Kasumi-1 (cell line): ENCODE data around the gene MYO1C.
A peak's percentile ranks its signal among the peaks of the same experiment; 100 is the strongest.
"Not testable (repeated sequence)": the region's sequence is repeated elsewhere in the genome, so short reads cannot be mapped to it uniquely, and the experiment has no call there.

ENCODE experiments used
- DNase-seq, 2 experiments: peaks; one replicate each; lab custom pipeline; 2025; lab: John Stamatoyannopoulos, UW

Gene MYO1C

DNA sequence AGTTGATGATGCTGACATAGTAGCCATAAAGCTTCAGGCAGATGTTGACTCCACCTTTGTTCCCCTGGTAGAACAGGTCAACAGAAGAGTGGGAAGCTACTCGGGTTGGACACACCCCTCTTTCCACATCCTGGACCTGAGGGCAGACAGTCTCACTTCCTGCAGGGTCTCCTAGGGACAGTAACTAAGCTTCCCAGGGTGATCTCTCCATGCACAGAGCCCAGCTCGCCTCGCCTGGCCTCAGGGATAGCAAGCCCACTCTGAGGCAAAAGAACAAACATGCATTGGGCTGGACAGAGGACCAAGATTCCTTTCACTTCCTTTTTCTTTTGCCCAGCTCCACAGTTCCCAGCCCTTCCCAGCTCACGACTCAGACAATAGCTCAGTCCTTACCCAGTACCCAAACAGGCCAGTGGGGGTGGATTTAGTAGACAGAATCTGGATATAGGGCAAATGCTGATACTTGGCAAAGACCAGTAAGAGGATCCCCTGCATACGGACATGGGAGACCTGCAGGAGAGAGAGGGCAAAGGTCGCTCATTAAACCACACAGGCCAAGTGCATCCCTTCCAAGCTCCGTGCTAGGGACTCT, 16.9 kb upstream of the MYO1C start:
- DNase-seq: no peak

- DNase-seq: not testable (repeated sequence)
Measured at GRCh38 chr17:1508709-1509108, 16.2 kb upstream of the MYO1C start.

DNA sequence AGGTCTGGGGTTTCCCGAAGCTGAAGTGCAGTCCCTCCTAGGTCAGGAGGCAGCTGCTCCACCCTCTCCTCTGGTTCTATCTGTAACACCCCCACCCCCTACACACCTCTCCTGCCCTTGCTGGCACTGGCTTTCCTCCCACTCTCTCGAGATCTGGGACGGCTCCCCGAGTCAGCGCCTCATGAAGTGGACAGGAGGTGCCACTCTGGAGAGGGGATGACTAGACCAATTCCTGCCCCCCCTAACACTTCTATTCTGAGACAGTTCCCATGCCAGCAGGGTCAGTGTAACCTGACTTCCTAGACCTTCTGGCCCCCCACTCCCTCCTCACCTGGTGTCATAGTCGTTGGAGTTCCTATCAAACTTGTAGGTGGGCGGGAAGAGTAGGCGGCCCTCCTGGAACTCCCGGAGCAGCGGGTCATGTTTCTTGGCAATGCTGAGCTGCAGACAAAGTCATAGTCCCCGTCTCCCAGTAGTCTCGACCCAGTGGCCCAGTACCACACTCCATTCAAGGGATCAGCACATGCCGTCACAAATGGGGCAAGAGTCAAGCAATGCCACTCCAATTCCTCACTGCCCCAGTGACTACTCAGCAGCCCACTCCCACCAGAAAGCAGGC, 14.3 kb upstream of the MYO1C start:
- no peak for DNase-seq

DNA sequence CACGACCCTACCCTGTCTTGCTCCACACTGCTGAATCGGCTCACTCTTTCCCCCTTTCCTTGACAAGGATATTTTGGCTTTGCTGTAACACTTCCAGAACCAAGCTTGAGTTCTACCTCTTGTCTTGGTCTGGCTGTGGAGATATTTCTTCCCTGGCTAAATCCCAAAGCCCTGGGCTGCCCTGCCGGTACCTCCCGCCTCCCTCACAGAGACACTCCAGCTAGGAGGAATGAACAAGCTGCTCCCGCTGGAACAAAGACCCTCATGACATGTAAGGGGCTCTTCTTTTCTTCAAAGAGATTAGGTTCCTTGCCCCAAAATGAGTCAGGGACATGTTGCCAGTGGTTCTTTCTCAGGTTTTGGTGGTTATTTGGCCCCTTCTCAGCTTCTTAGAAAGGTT, 13.1 kb upstream of the MYO1C start:
- no peak for DNase-seq

- DNase-seq: no peak
Measured at GRCh38 chr17:1504866-1505265, 12.4 kb upstream of the MYO1C start.

DNA sequence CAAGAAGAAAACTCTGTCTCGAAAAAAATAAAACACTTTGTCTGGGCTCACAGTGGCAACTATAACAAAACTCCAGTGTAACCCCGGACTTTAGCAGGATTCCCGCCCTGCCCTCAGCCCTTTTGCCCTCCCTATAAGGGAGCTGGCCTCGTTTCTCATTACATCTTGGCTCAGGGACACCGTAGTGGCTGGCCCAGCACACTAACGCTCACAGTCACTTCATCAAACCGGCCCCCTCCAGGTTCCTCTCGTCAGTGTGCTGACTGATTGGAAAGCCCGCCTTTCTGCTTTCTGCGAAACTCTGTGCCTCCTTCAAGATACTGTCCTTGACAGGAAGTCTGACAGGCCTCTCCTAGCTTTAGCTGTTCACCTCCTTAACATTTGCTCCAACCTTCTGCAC, 11.2 kb upstream of the MYO1C start:
- no peak for DNase-seq

GRCh38 chr17:1498869-1499268, 6.4 kb upstream of the MYO1C start:
- DNase-seq: no peak

GRCh38 chr17:1498233-1498632, 5.7 kb upstream of the MYO1C start:
- no peak for DNase-seq

GRCh38 chr17:1497831-1498230, 5.3 kb upstream of the MYO1C start:
- DNase-seq: no peak

DNA sequence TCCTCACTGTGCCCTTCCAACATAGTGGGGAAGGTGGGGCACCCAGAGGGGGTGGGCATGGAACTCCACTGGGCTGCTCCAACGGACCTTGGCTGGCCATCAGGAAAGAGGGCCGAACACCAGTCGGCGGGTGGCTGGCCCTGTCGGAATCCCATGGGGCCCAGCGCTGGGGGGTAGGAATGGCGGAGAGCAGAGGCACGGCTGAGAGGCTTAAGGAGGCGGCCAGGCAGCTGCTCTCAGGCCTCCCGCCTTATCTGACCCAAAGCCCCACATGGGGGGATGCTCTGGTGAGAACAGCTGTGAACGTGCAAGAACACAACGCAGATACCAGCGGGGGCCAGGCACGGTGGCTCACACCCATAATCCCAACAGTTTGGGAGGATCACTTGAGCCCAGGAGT, 4.4 kb upstream of the MYO1C start:
- no peak for DNase-seq

- no peak for DNase-seq
Measured at GRCh38 chr17:1495265-1495989, 2.9 kb upstream of the MYO1C start.

- no peak for DNase-seq
Measured at GRCh38 chr17:1494736-1495253, 2.3 kb upstream of the MYO1C start.

DNA sequence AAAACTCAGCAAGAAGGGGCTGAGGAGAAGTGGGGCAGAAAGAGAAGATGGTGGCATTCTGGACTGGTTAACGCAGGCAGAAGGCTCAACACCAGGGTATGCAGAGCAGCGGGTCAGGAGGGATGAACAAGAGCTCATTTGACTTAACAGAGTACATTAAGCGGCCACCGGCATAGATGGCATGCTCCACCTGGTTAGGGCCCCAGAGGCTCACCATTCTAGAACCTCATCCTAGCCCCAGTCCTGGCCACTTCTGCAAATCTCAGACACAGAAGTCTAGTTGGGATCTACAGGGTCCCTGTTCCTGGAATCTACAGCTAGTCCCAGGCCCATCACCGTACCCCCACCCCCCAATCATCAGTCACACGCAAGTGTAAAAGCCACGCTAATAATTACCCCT, 1.7 kb upstream of the MYO1C start:
- no peak for DNase-seq

DNA sequence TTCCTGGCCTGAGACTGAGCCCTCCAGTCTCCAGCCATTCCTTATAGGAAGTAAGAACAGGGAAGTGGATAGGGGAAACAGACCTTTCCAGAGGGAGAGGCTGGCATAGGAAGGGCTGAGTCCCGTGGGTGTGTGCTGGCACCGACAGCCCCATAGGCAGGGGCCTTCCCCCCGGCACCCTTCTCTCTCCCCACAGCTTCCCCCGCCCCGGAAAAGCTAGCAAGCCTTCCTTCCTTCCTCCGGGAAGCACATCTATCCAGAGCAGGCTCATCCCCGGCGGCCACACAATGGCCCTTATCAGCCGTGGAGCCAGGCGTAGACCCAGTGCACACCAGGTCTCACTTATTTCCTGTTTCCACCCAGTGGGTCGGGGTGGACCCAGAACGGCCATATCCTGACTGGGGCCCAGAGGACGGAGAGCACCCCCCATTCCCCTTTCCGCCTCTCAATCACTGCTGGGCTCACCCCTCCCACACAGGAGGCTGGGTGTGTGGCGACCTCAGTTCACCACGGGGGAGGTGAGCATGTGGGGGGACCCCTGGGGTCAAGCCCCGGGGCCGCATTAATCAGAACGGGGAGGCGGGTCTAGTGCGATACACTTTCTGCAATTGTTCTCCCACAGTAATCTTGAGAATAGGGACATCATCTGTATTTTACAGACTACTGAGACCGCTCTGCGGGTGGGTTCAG, 950 bp upstream of the MYO1C start:
- no peak for DNase-seq

DNA sequence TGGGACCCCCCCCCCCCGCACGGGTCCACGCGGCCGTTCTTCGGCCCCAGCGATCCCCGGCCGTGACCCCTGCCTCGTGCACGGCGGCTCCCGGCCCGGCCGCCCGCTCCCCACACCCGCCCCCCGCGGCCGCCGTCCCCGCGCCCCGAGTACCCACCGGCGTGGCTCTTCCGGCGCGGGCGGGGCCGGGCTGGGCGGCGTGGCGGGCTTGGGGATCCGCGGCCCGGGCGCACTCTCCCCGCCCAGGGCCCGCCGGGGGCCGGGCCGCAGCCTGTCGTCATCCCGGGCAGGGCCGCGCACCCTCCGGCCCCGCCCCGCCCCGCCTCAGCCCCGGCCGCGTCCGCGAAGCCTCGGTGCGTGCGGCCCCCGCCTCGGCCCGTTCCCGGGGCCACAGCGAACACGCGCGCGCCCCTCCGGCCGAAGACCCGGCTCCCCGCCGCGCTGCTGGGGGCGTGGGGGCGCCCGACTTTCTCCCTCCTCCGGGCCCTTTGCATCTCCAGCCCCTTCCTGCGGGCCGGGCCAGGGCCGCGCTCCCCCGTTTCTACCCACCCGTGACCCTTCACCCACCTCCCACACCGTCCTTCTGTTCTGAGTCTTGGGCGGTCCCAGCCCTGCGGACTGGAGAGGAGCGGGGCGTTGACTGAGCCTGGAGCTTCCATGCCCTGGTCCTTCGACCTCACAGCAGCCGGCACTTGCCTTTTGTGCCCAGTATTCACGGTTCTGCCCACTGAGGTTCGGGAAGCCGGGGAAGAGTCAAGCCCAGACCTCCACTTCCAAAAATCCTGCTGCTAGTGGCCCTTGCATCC, 840 bp downstream of the MYO1C start:
- DNase-seq: no peak

DNA sequence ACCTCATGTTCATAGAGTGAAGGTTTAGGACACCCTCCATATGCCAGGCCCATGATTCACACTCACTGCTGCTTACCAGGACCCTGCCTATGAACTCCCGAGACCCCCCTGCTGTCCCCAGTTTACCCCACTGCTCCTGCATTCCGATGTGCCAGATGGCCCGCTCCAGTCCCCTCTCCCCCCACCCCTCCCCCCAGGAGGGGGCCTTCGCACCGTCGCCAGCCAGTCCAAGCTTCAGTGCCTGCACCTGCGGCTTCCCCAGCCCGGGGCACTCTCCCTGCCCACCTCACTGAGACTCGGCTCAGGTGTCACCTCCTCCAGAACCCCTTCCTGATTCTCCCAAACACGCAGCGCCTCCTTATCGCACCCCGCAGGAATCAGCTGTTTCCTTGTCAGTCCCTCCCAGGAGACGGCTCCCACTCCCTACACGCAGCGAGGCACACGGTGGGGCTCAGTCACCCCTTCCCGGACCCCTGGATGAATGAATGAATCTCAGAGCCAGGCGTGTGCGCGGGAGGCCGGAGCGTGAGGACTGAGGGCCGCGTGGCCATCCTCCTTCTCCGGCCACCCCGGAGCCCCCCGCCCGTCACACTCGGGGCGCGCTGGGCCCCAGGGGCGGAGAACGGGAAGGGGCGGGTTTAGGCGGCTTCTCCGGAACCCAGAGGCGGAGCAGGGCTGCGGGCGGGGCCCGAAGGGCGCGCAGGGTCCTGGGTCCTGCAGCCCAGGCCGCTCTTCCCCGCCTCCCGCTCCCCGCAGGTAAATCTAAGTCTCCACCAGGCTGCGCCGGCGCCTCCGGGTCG, 1.6 kb downstream of the MYO1C start:
- DNase-seq: peak in 1 of 2 experiments; percentile 15

DNA sequence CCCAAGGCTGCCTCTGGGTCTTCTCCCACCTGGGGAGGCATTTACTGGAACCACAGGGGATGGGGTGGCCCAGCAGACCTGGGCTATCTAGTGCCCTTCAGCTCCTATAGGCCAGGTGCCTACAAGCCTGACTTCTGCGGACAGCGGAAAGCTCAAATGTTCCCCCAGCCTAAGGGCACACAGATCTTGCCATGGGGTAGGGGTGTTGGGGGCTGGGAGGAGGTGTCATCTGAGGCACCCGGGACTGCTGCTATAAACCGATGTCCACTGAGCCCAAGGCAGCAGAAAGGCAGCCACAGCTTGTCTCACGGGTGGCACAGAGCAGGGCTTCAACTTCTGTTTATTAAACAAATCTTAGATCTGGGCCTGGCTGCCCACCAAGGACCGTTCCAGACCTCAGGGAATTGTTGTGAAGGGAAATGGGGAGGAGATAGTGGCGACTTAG, 3.6 kb downstream of the MYO1C start:
- DNase-seq: no peak

DNA sequence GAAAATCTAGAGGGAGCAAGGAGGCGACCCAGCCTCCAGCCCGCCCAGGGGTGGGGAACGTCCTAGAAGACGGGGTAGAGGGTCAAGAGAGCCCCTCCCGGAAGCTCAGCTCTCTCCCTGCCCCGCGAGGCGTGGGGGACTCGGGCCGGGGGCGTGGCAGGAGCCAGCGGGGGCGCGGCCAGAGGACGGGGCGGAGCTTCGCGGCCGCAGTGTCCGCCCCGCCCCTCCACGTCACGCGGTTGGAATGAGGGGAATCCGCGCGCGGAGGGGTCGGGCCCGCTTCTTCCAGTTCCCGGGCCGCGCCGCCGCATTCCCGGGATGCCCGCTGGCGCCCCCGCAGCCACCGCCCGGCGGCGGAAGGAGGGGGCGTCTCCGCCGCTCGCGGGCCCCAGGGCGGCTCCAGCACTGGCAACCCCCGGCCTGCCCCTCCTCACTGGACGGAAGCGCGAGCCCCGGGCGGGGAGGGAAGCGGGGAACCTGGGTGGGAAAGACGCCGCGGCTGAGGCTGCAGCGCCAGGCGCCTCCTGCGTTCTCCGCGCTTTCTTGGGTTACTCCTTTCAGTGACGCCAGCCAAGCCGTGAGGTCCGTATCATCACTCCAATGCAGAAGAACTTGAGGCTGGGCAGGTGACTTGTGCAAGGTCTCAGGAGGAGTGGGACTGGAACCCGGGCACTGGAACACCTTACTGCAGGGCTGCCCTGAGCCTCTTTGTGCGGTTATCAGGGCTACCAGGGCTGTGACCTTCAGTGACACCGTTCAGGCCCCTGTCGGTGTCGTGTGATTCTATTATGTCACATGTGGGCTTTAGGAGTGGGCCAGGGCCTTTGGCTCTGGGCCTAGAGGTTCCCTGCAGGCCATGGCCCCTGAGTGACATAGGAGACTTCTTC, 4.3 kb downstream of the MYO1C start:
- no peak for DNase-seq

DNA sequence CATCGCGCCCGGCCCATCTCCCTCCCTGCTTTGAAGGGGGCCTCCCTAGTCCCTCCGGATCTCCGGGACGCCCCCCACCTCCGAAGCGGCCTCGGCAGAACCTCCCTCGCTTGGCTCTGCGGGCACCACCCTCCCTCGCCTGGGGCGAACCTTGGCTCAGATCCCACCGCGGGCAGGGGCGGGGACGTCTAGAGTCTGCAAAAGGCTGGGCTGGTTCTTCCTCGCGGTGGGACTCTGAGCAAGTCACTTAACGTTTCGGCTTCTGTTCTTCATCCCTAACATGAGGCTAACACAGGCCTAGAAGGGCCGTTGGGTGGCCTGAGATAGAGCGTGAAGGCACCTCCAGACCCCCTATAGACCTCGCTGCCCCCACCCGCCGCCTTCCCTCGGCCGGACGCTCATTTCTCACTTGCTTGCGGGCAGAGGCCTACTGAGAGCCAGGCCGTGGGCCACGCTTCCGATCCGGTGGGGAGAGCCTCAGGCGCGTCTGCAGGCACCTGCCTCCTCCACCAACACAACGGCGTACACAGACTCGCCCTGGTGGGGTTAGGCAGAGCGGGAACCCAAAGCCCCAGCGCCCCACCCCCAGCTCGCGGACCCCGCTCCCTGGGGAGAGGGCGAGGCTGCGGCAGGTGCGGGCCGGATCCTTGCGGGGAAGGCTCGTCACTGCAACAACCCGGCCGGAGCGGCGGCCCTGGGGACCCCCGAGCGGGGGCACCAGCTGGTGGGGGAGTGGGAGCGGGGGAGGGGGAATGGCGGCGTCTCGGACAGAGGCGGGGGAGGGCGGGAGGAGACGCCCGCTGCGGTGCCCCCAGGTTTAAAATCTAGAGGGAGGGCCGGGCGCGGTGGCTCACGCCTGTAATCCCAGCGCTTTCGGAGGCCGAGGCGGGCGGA, 5.4 kb downstream of the MYO1C start:
- DNase-seq: peak in 1 of 2 experiments; percentile 9
